Measurements from ENCODE around the gene ADAMTS4. TPM values are rescaled to one million over a fixed set of nuclear protein-coding genes. Genes with fewer than 3 reads are reported as not detected.

The ADAMTS4 gene, protein sequence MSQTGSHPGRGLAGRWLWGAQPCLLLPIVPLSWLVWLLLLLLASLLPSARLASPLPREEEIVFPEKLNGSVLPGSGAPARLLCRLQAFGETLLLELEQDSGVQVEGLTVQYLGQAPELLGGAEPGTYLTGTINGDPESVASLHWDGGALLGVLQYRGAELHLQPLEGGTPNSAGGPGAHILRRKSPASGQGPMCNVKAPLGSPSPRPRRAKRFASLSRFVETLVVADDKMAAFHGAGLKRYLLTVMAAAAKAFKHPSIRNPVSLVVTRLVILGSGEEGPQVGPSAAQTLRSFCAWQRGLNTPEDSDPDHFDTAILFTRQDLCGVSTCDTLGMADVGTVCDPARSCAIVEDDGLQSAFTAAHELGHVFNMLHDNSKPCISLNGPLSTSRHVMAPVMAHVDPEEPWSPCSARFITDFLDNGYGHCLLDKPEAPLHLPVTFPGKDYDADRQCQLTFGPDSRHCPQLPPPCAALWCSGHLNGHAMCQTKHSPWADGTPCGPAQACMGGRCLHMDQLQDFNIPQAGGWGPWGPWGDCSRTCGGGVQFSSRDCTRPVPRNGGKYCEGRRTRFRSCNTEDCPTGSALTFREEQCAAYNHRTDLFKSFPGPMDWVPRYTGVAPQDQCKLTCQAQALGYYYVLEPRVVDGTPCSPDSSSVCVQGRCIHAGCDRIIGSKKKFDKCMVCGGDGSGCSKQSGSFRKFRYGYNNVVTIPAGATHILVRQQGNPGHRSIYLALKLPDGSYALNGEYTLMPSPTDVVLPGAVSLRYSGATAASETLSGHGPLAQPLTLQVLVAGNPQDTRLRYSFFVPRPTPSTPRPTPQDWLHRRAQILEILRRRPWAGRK
- total RNA-seq (8.9 and 13.6 TPM in 2 replicates), polyA plus RNA-seq (2.5 and 2.6 TPM in 2 replicates), polyA minus RNA-seq (3.5 and 13.4 TPM in 2 replicates), Bru-seq, nascent RNA (percentile 42 among the genes with signal in this experiment), BruChase-seq, experiment 1, labeled RNA remaining after a 6-hour chase (percentile 46 among the genes with signal in this experiment), BruChase-seq, experiment 2, labeled RNA remaining after a 2-hour chase (percentile 49 among the genes with signal in this experiment)
- 1.1 and 1.4 TPM in 2 replicates for polyA plus RNA-seq (2011; cell fraction: cytosol; rRNA removed)
- 2.7 and 3.4 TPM in 2 replicates for polyA plus RNA-seq (2011; cell fraction: nucleus; rRNA removed)
- 11.6 and 12.1 TPM in 2 replicates for polyA plus RNA-seq (2012)
- 0.41 TPM for polyA minus RNA-seq (2011; cell fraction: cytosol; rRNA and poly(A)+ RNA removed)
- 7.3 and 7.8 TPM in 2 replicates for polyA minus RNA-seq (2011; cell fraction: nucleus; rRNA and poly(A)+ RNA removed)
- long read RNA-seq, full-length matches to known transcripts: 3 of 4 reads
- long read RNA-seq, partial matches to known transcripts: 0 of 4 reads
- long read RNA-seq, other reads (novel, unspliced or antisense): 1 of 4 reads

DNA sequence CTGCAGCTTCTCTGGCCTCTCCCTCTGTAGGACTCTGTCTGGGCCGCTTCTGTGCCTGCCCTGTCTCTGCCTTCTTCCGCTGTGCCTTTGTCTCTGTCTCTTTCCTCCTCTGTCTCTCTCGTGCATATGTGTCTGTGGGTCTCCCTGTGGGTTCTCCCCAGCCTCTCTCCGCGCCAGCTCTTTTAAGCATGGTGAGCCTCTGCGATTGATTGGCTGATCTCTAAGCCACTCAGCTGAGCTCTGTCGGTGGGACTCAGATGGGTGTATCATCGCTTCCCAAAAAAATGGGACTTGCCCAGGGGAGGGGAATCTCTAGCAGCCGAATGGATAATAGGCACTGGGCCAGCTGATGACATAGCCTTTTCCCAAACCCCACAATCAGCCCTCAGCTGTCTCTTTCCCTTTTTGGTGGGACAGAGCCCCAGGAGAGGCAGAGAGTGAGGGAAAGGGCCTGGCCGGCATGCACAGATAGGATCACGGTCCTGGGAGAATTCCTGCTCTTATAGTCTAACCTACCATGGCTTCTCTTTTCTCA is at the start of gene ADAMTS4:
Gene ADAMTS4, minus strand, starts transcription at position 158 of the 535 bp plus-strand sequence. CDS start 427 bp downstream, outside the sequence.
- ChIA-PET CTCF (interaction anchor here (1.0 to 3.2 kb wide), 7 partner anchors 8 to 183 kb away, joined by 3 to 35 read pairs (median 14); partner anchors contain the start of genes PPOX and TOMM40L), POLR2A (interaction anchor here (0.5 kb wide), 1 partner anchor 44 kb away, joined by 3 read pairs; no protein-coding TSS in a partner anchor)
- H3K27ac ChIP-seq (ENCODE audit: insufficient read depth, low read depth, low read length): peak within 1 kb of the TSS; percentile 98
- H3K4me1 ChIP-seq (ENCODE audit: control insufficient read depth, extremely low read depth, insufficient read depth, low read length): peaks cover 61% of the 10 kb centered on the region
- no peaks in the 10 kb centered on the region for H3K36me3 ChIP-seq (ENCODE audit: control insufficient read depth in 2 of 2, extremely low read depth in 1 of 2, insufficient read depth in 2 of 2, low read length in 2 of 2)
- peak within 1 kb of the TSS; percentile 75 for H3K9ac ChIP-seq (replicated peaks; ENCODE audit: extremely low read depth, insufficient read depth, low read length)
- FAIRE-seq: peak; percentile 50
- TF ChIP-seq JUN (IDR thresholded peaks at IDR 0.05; ENCODE audit: borderline replicate concordance, insufficient read depth, insufficient read length, low read depth) (no peak), EZH2 (IDR thresholded peaks at IDR 0.05; ENCODE audit: borderline replicate concordance, low read depth, low read length, severe bottlenecking) (no peak), POLR2A (IDR thresholded peaks at IDR 0.05; ENCODE audit: low read depth, low read length) (peak; percentile 89), POLR2AphosphoS5 (IDR thresholded peaks at IDR 0.05; ENCODE audit: insufficient read depth, low read depth, low read length) (no peak), MYC (IDR thresholded peaks at IDR 0.05; ENCODE audit: low read depth, low read length) (no peak), GATA2 (IDR thresholded peaks at IDR 0.05; ENCODE audit: insufficient read depth, insufficient read length, low read depth, low read length) (no peak), FOS (IDR thresholded peaks at IDR 0.05; ENCODE audit: borderline replicate concordance, insufficient read depth, low read length) (no peak)
- TF ChIP-seq, protein P1, sequence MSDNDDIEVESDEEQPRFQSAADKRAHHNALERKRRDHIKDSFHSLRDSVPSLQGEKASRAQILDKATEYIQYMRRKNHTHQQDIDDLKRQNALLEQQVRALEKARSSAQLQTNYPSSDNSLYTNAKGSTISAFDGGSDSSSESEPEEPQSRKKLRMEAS (IDR thresholded peaks at IDR 0.05; ENCODE audit: insufficient read depth, insufficient read length): no peak
- no peaks in the 10 kb centered on the region for H4K20me1 ChIP-seq (replicated peaks; ENCODE audit: control insufficient read depth, extremely low read depth, insufficient read depth, low read length)
- H3K9me1 ChIP-seq (replicated peaks; ENCODE audit: control insufficient read depth, extremely low read depth, insufficient read depth, low read length): no peaks in the 10 kb centered on the region
- no peaks in the 10 kb centered on the region for H3K9me3 ChIP-seq (replicated peaks; ENCODE audit: control insufficient read depth, insufficient read depth, low read length)
- dilution Hi-C loops (cut with MboI; ENCODE audit: extremely low pct_ligation_motif_present, low sequenced_read_pairs) (no loop called here), intact Hi-C loops (cut with micrococcal nuclease) (no loop called here)
- H2AFZ ChIP-seq (ENCODE audit: low read depth, low read length): peak within 1 kb of the TSS; percentile 37
- peak within 1 kb of the TSS; percentile 26 to 51 (median 44) for H3K4me3 ChIP-seq (replicated peaks in 1 of 3; ENCODE audit: insufficient read depth in 1 of 3, low read depth in 1 of 3, low read length in 3 of 3)
- H3K27me3 ChIP-seq (ENCODE audit: control insufficient read depth in 2 of 2, insufficient read depth in 2 of 2, low read length in 2 of 2): no peaks in the 10 kb centered on the region
- peak; percentile 65 for DNase-seq (ENCODE audit: low read depth, low spot score)
- H3K4me2 ChIP-seq (ENCODE audit: insufficient read depth, low read length): peak within 1 kb of the TSS; percentile 47
- peaks cover 50% of the 10 kb centered on the region for H3K79me2 ChIP-seq (ENCODE audit: control insufficient read depth, insufficient read depth, low read length)
- no TSS peak for BruUV-seq (replicated peaks)

Measured in endothelial cell of umbilical vein (primary cell).